Activated T-helper 2 cell treated with anti-CD3 and anti-CD28 coated beads, Interferon-gamma antibody, Interleukin-2, Interleukin-4, amounts not matched to agents 10 μg/mL and 5 μg/mL and 100 μg/mL, durations not matched to agents 14 hours and 24 hours and 36 hours (primary cell): Measurements from ENCODE around the gene TFB2M. TPM values are rescaled to one million over a fixed set of nuclear protein-coding genes. Genes with fewer than 3 reads are reported as not detected.

Source experiments
- DNase-seq: peaks from one replicate; pipeline ENCODE4 v3.0.0; 2021; ENCODE audit warnings: low spot score
- H3K27ac Mint-ChIP-seq: one replicate; pipeline ENCODE4 v1.8.0; 2021; ENCODE audit warnings: mixed read lengths
- H3K27me3 Mint-ChIP-seq: one replicate; pipeline ENCODE4 v1.8.0; 2021; ENCODE audit warnings: low read depth, mixed read lengths
- H3K36me3 Mint-ChIP-seq: one replicate; pipeline ENCODE4 v1.8.0; 2021; ENCODE audit warnings: low read depth, mixed read lengths
- H3K4me1 Mint-ChIP-seq: one replicate; pipeline ENCODE4 v1.8.0; 2021; ENCODE audit warnings: low read depth, mixed read lengths
- H3K4me3 Mint-ChIP-seq: one replicate; pipeline ENCODE4 v1.8.0; 2021; ENCODE audit warnings: low read depth, mild to moderate bottlenecking, moderate library complexity, mixed read lengths
- H3K9me3 Mint-ChIP-seq: one replicate; pipeline ENCODE4 v1.8.0; 2021; ENCODE audit warnings: mixed read lengths
- intact Hi-C: fragments of 100-400 bp; cut with micrococcal nuclease; formaldehyde crosslinking; loops from one replicate; pipeline ENCODE4 v1.15.1; 2023
- total RNA-seq: library from RNA; stranded (reverse); gene quantifications from 2 replicates; pipeline ENCODE4 v1.2.3, GENCODE V29; 2022

Gene TFB2M
- total RNA-seq, 1 donor from 2014 or later, result 21.7 TPM

- Mint-ChIP-seq H3K4me3 (no peak overlapping the region), H3K4me1 (no peaks in the 10 kb centered on the region), H3K27ac (no peak overlapping the region), H3K36me3 (no peaks in the 10 kb centered on the region), H3K9me3 (peaks cover 13% of the 10 kb centered on the region), H3K27me3 (no peaks in the 10 kb centered on the region)
- no peak for DNase-seq
- intact Hi-C loops, result no loop called here
Measured at GRCh38 chr1:246533371-246533905, 32.6 kb downstream of the TFB2M start.

- H3K27me3 Mint-ChIP-seq, result no peaks in the 10 kb centered on the region
- H3K4me3 Mint-ChIP-seq, result no peak overlapping the region
Measured at GRCh38 chr1:246532519-246532918, 33.5 kb downstream of the TFB2M start.

GRCh38 chr1:246530482-246530881 is 35.6 kb downstream of the TFB2M start:
- intact Hi-C loops, result no loop called here
- no peak for DNase-seq
- H3K27me3 Mint-ChIP-seq, result no peaks in the 10 kb centered on the region
- peaks cover 5% of the 10 kb centered on the region for H3K4me1 Mint-ChIP-seq
- no peaks in the 10 kb centered on the region for H3K36me3 Mint-ChIP-seq
- peaks cover 13% of the 10 kb centered on the region for H3K9me3 Mint-ChIP-seq
- no peak overlapping the region for H3K4me3 Mint-ChIP-seq
- no peak overlapping the region for H3K27ac Mint-ChIP-seq

More at GRCh38 chr1:246532519-246532918, 33.5 kb downstream of the TFB2M start:
- Mint-ChIP-seq H3K27ac (no peak overlapping the region), H3K9me3 (peaks cover 13% of the 10 kb centered on the region), H3K4me1 (peaks cover under 1% of the 10 kb centered on the region), H3K36me3 (no peaks in the 10 kb centered on the region)
- no peak for DNase-seq
- intact Hi-C loops, result no loop called here

- no peaks in the 10 kb centered on the region for H3K36me3 Mint-ChIP-seq
- intact Hi-C loops, result no loop called here
- no peak for DNase-seq
Measured at GRCh38 chr1:246528933-246529731, 36.9 kb downstream of the TFB2M start.

GRCh38 chr1:246527402-246528088 is 38.5 kb downstream of the TFB2M start:
- Mint-ChIP-seq H3K4me3 (no peak overlapping the region), H3K4me1 (peaks cover 5% of the 10 kb centered on the region), H3K9me3 (peaks cover 13% of the 10 kb centered on the region), H3K27me3 (no peaks in the 10 kb centered on the region), H3K27ac (peak overlapping the region; percentile 77), H3K36me3 (no peaks in the 10 kb centered on the region)
- intact Hi-C loops, result no loop called here
- DNase-seq, result no peak

More at GRCh38 chr1:246528933-246529731, 36.9 kb downstream of the TFB2M start:
- H3K9me3 Mint-ChIP-seq, result peaks cover 13% of the 10 kb centered on the region
- H3K4me1 Mint-ChIP-seq, result peaks cover 5% of the 10 kb centered on the region
- no peaks in the 10 kb centered on the region for H3K27me3 Mint-ChIP-seq
- no peak overlapping the region for H3K4me3 Mint-ChIP-seq
- no peak overlapping the region for H3K27ac Mint-ChIP-seq

- Mint-ChIP-seq H3K4me3 (no peak overlapping the region), H3K9me3 (peaks cover 15% of the 10 kb centered on the region), H3K4me1 (peaks cover 5% of the 10 kb centered on the region), H3K27ac (no peak overlapping the region), H3K27me3 (no peaks in the 10 kb centered on the region), H3K36me3 (no peaks in the 10 kb centered on the region)
- DNase-seq, result no peak
- intact Hi-C loops, result no loop called here
Measured at GRCh38 chr1:246526915-246527314, 39.1 kb downstream of the TFB2M start.

GRCh38 chr1:246526380-246526779 is 39.7 kb downstream of the TFB2M start:
- H3K4me1 Mint-ChIP-seq, result peaks cover 5% of the 10 kb centered on the region
- H3K4me3 Mint-ChIP-seq, result no peak overlapping the region
- no peak for DNase-seq
- H3K27me3 Mint-ChIP-seq, result no peaks in the 10 kb centered on the region
- intact Hi-C loops, result no loop called here
- H3K27ac Mint-ChIP-seq, result no peak overlapping the region
- peaks cover 15% of the 10 kb centered on the region for H3K9me3 Mint-ChIP-seq
- H3K36me3 Mint-ChIP-seq, result no peaks in the 10 kb centered on the region

GRCh38 chr1:246519514-246519913 is 46.5 kb downstream of the TFB2M start:
- Mint-ChIP-seq H3K27ac (no peak overlapping the region), H3K9me3 (peaks cover 32% of the 10 kb centered on the region), H3K36me3 (no peaks in the 10 kb centered on the region), H3K4me1 (no peaks in the 10 kb centered on the region), H3K4me3 (no peak overlapping the region), H3K27me3 (no peaks in the 10 kb centered on the region)
- no peak for DNase-seq
- intact Hi-C loops, result no loop called here

- Mint-ChIP-seq H3K27ac (no peak overlapping the region), H3K9me3 (peaks cover 32% of the 10 kb centered on the region), H3K36me3 (no peaks in the 10 kb centered on the region), H3K27me3 (no peaks in the 10 kb centered on the region), H3K4me3 (no peak overlapping the region), H3K4me1 (no peaks in the 10 kb centered on the region)
- intact Hi-C loops, result no loop called here
- DNase-seq, result no peak
Measured at GRCh38 chr1:246518456-246519205, 47.4 kb downstream of the TFB2M start.

- H3K9me3 Mint-ChIP-seq, result peaks cover 32% of the 10 kb centered on the region
- no peaks in the 10 kb centered on the region for H3K4me1 Mint-ChIP-seq
- no peak overlapping the region for H3K27ac Mint-ChIP-seq
- intact Hi-C loops, result no loop called here
- DNase-seq, result no peak
- no peak overlapping the region for H3K4me3 Mint-ChIP-seq
- H3K27me3 Mint-ChIP-seq, result no peaks in the 10 kb centered on the region
- H3K36me3 Mint-ChIP-seq, result no peaks in the 10 kb centered on the region
Measured at GRCh38 chr1:246517391-246517790, 48.7 kb downstream of the TFB2M start.

GRCh38 chr1:246516126-246516525 is 49.9 kb downstream of the TFB2M start:
- Mint-ChIP-seq H3K9me3 (peaks cover 28% of the 10 kb centered on the region), H3K36me3 (no peaks in the 10 kb centered on the region), H3K27me3 (no peaks in the 10 kb centered on the region), H3K4me3 (no peak overlapping the region), H3K4me1 (no peaks in the 10 kb centered on the region), H3K27ac (no peak overlapping the region)
- intact Hi-C loops, result no loop called here
- DNase-seq, result no peak

GRCh38 chr1:246515390-246516005 is 50.6 kb downstream of the TFB2M start:
- intact Hi-C loops, result no loop called here
- Mint-ChIP-seq H3K4me3 (no peak overlapping the region), H3K36me3 (no peaks in the 10 kb centered on the region), H3K27ac (no peak overlapping the region), H3K9me3 (peaks cover 28% of the 10 kb centered on the region), H3K4me1 (no peaks in the 10 kb centered on the region), H3K27me3 (no peaks in the 10 kb centered on the region)
- DNase-seq, result no peak
